Embryonic facial prominence (tissue), 1 donor: ENCODE data around the gene SLC6A14.

Experiments used
- DNase-seq: peaks from one replicate; pipeline ENCODE4 v3.0.0-alpha.2; 2016; ENCODE audit errors: extremely low spot score

Gene SLC6A14

DNA sequence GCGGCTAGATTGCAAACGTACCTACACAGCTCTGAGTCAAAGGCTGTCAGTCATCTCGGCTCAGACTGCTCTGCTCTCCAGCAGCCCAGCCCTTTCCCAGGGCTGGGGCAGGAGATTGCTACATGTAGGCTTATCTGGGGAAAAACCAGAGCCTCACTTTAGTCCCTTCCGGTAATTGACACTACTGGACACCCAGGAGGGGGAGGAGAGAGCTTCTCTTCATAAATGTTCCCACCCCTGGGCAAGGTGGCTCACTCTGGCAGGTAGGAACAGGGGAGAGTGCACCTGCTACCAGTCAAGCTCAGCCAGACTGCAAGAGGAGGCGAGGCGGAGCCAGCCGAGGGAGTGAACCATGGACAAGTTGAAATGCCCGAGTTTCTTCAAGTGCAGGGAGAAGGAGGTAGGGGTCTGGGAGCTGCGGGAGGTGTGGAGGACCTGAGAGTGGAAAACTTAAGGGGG lies at the start of gene SLC6A14:
TSS of gene SLC6A14 (plus strand) at position 249 of the 459 bp plus-strand sequence. CDS start at position 353, 104 bp downstream.
- DNase-seq, result no peak

DNA sequence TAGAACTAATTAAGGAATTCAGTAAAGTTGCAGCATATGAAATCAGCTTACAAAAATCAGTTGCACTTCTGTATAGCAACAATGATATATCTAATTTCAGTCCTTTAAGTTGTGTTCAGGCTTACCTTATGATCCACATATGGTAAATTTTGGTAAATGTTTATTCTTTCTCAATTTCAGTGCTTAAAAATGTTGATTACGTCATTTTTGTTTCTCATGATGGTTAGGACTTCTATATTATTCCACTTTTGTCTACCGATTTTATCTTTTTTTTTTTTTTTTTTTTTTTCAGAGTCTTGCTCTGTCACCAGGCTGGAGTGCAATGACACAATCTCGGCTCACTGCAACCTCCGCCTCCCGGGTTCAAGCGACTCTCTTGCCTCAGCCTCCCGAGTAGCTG lies 40.7 kb upstream of the SLC6A14 start:
- DNase-seq, result no peak

DNA sequence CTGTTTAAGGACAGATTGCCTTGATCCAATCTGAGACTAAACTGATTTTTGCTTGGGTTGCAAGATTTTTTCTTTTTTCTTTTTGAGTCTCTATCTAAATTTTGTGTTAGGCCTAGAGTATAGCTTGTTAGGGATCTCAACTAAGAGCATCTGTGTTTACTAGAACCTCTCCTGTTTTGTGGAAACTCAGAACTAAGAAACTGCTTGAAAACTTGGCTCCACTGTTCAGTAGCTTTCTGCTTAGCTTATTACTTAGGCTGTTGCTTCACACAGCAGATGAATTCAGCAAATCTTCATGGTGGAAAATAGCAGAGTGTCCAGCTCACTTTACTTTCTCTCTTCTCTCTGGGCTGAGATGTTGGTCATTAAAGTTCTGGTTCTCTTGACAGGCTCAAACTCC lies 36.7 kb upstream of the SLC6A14 start:
- no peak for DNase-seq

- no peak for DNase-seq
Measured at GRCh38 chrX:116409219-116409618, 27.2 kb upstream of the SLC6A14 start.

DNA sequence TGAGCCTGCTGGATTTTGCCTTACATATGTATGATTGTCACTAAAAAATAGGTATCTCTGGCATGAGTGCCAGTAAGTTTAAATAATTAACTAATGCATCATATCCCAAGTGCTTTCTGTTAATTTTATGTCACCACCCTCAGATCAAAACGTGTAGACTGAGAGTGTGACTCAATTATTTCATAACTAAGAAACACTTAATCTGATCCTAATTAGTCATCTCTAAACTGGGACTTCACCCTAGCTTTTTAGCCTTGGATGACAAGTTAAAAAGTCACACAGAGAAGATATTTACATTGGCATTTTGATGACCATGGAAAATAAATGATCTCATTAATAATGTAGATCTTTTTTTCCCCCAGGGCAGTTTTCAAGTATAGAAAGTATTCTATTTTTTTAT lies 23.1 kb upstream of the SLC6A14 start:
- no peak for DNase-seq

GRCh38 chrX:116417214-116417613 lies 19.2 kb upstream of the SLC6A14 start:
- no peak for DNase-seq

- no peak for DNase-seq
Measured at GRCh38 chrX:116417968-116418367, 18.4 kb upstream of the SLC6A14 start.

- no peak for DNase-seq
Measured at GRCh38 chrX:116427978-116428377, 8.4 kb upstream of the SLC6A14 start.

- no peak for DNase-seq
Measured at GRCh38 chrX:116435597-116435996, 809 bp upstream of the SLC6A14 start.

GRCh38 chrX:116449156-116449555 lies 12.8 kb downstream of the SLC6A14 start:
- no peak for DNase-seq

GRCh38 chrX:116462822-116463221 lies 26.4 kb downstream of the SLC6A14 start, which contains the start of gene CT83:
Gene CT83 (minus strand): TSS chrX:116462976. CDS start chrX:116462856, 120 bp downstream.
- DNase-seq, result no peak

GRCh38 chrX:116480059-116480458 lies 43.7 kb downstream of the SLC6A14 start:
- DNase-seq, result no peak

DNA sequence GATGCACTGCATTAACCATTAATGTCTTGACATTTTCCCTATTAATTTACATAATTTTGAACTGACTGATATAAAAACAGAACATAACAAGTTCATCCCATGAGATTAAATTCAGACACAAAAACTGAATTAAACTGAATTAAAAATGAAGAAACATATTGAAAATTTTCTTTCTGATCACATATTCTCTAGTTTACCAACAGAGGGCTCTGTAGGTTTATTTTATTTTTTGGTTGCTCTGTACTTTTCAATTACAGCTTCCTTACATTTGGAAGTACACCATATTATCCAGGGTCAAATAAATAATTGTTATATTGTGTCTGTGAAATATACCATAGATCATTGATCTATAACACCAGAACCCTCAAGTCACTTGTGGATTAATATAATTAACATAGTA lies 53.7 kb downstream of the SLC6A14 start:
- no peak for DNase-seq

DNA sequence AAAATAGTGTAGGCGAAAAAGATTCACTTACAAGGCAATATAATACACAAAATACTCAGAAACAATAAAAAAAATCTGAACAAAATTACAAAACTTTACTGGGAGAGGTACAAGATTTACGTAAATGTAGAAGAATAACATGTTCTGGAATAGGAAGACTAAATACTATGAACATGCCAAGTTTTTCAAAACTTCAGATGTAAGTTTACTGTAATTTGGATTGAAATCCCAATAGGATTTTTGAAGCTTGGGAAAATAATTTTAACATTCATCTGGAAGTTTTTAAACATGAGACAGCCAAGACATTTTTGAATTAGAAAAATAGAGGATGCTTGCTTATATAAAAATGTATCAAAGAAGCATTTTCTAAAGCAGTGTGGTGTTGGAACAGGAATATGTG lies 56.9 kb downstream of the SLC6A14 start:
- DNase-seq, result no peak

GRCh38 chrX:116499780-116500179 lies 63.4 kb downstream of the SLC6A14 start:
- no peak for DNase-seq
